HepG2 (cell line): ENCODE results near the gene GNGT2. TPM values are rescaled to one million over a fixed set of nuclear protein-coding genes. Genes with fewer than 3 reads are reported as not detected.

Source experiments
- NR2F6 ChIP-seq, 2 experiments: IDR thresholded peaks; 2 replicates each; pipeline ENCODE4 v1.6.1; 2016; ENCODE audit warnings: antibody characterized with exemption in 1 of 2, mild to moderate bottlenecking in 1 of 2
- PLSCR1 ChIP-seq: sonication (generic); formaldehyde crosslinking; IDR thresholded peaks from 2 replicates; pipeline ENCODE4 v1.5.0; 2020; ENCODE audit warnings: missing genetic modification reagents, mild to moderate bottlenecking, borderline replicate concordance
- TBP ChIP-seq: sonication (generic); formaldehyde crosslinking; IDR thresholded peaks from 2 replicates; pipeline ENCODE4 v1.5.0; 2020; ENCODE audit warnings: missing genetic modification reagents
- ZNF138 ChIP-seq: sonication (generic); formaldehyde crosslinking; IDR thresholded peaks from 2 replicates; pipeline ENCODE4 v1.5.0; 2020; ENCODE audit warnings: mild to moderate bottlenecking, low read depth, missing genetic modification reagents
- ZNF253 ChIP-seq: sonication (generic); formaldehyde crosslinking; IDR thresholded peaks from 2 replicates; pipeline ENCODE4 v1.8.0; 2022; ENCODE audit warnings: mild to moderate bottlenecking, missing genetic modification reagents, borderline replicate concordance
- ZNF678 ChIP-seq: sonication (generic); formaldehyde crosslinking; IDR thresholded peaks from 2 replicates; pipeline ENCODE4 v1.4.0; 2020; ENCODE audit warnings: mild to moderate bottlenecking, missing genetic modification reagents
- polyA plus RNA-seq, 8 experiments: library from polyadenylated mRNA; depleted of rRNA in 3 of 8; stranded (reverse) in 7 of 8; unstranded in 1 of 8; fragments of >200 nt; fragmentation: Illumina TruSeq in 4 of 8; extraction: Trizol in 4 of 8; gene quantifications; 2 replicates each; pipeline versions ENCODE4 v1.2.1 to v1.2.3, GENCODE V29; 2011 to 2016; ENCODE audit warnings: low read depth in 4 of 8, missing spikeins in 1 of 8, mixed read lengths in 1 of 8; ENCODE audit not compliant: insufficient read depth in 1 of 8
- total RNA-seq, 5 experiments: library from RNA; depleted of rRNA; stranded (reverse); fragments of >200 nt; fragmentation: Illumina TruSeq; extraction: Trizol; gene quantifications; 2 replicates each; pipeline ENCODE4 v1.2.3, GENCODE V29; 2016; ENCODE audit warnings: low read depth in 1 of 5
- TF ChIP-seq, protein P1 (sequence below): sonication (generic); formaldehyde crosslinking; IDR thresholded peaks from one replicate; pipeline ENCODE4 v1.5.1; 2020; ENCODE audit warnings: mild to moderate bottlenecking, missing genetic modification reagents; ENCODE audit errors: not compliant biosample characterization

Gene GNGT2
- total and polyA plus RNA-seq, 2 of the 13 experiments (the other 11 are each of a cell fraction or from before 2014, with no cell fraction given) = not detected

GRCh38 chr17:49162866-49163265, 47.5 kb downstream of the GNGT2 start (continued):
- TF ChIP-seq, protein P1, sequence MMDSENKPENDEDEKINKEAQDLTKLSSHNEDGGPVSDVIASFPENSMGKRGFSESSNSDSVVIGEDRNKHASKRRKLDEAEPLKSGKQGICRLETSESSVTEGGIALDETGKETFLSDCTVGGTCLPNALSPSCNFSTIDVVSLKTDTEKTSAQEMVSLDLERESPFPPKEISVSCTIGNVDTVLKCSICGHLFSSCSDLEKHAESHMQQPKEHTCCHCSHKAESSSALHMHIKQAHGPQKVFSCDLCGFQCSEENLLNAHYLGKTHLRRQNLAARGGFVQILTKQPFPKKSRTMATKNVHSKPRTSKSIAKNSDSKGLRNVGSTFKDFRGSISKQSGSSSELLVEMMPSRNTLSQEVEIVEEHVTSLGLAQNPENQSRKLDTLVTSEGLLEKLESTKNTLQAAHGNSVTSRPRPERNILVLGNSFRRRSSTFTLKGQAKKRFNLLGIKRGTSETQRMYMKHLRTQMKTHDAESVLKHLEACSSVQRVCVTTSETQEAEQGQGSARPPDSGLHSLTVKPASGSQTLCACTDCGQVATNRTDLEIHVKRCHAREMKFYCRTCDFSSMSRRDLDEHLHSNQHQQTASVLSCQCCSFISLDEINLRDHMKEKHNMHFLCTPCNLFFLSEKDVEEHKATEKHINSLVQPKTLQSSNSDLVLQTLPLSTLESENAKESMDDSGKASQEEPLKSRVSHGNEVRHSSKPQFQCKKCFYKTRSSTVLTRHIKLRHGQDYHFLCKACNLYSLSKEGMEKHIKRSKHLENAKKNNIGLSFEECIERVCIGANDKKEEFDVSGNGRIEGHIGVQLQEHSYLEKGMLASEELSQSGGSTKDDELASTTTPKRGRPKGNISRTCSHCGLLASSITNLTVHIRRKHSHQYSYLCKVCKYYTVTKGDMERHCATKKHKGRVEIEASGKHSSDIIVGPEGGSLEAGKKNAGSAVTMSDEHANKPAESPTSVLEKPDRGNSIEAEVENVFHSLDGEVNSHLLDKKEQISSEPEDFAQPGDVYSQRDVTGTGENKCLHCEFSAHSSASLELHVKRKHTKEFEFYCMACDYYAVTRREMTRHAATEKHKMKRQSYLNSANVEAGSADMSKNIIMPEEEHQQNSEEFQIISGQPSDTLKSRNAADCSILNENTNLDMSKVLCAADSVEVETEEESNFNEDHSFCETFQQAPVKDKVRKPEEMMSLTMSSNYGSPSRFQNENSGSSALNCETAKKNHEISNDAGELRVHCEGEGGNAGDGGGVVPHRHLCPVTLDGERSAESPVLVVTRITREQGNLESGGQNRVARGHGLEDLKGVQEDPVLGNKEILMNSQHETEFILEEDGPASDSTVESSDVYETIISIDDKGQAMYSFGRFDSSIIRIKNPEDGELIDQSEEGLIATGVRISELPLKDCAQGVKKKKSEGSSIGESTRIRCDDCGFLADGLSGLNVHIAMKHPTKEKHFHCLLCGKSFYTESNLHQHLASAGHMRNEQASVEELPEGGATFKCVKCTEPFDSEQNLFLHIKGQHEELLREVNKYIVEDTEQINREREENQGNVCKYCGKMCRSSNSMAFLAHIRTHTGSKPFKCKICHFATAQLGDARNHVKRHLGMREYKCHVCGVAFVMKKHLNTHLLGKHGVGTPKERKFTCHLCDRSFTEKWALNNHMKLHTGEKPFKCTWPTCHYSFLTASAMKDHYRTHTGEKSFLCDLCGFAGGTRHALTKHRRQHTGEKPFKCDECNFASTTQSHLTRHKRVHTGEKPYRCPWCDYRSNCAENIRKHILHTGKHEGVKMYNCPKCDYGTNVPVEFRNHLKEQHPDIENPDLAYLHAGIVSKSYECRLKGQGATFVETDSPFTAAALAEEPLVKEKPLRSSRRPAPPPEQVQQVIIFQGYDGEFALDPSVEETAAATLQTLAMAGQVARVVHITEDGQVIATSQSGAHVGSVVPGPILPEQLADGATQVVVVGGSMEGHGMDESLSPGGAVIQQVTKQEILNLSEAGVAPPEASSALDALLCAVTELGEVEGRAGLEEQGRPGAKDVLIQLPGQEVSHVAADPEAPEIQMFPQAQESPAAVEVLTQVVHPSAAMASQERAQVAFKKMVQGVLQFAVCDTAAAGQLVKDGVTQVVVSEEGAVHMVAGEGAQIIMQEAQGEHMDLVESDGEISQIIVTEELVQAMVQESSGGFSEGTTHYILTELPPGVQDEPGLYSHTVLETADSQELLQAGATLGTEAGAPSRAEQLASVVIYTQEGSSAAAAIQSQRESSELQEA = no peak
- TF ChIP-seq ZNF138 (CRISPR knock-in tag) = no peak
- no peak for TF ChIP-seq TBP (CRISPR knock-in tag)
- no peak for TF ChIP-seq ZNF678 (CRISPR knock-in tag)
- no peak for TF ChIP-seq PLSCR1 (CRISPR knock-in tag)
- TF ChIP-seq NR2F6 (IDR thresholded peaks at IDR 0.05) = no peak
- TF ChIP-seq NR2F6 (CRISPR knock-in tag; IDR thresholded peaks at IDR 0.05) = no peak
- TF ChIP-seq ZNF253 (CRISPR knock-in tag) = no peak
